ENCODE data around the gene ANTKMT.

ANTKMT gene

GRCh38 chr16:763369-764183 lies 42.6 kb downstream of the ANTKMT start:
- DNase-seq (ENCODE audit: low read depth in 1 of 2, low spot score in 1 of 2), result no peak

- DNase-seq (ENCODE audit: low read depth in 1 of 2, low spot score in 1 of 2), result no peak
Measured at GRCh38 chr16:764184-764750, 43.3 kb downstream of the ANTKMT start.

- no peak for DNase-seq (ENCODE audit: low read depth in 1 of 2, low spot score in 1 of 2)
Measured at GRCh38 chr16:764848-765487, 44.0 kb downstream of the ANTKMT start.

GRCh38 chr16:765488-765865 lies 44.5 kb downstream of the ANTKMT start:
- no peak for DNase-seq (ENCODE audit: low read depth in 1 of 2, low spot score in 1 of 2)

- DNase-seq (ENCODE audit: low read depth in 1 of 2, low spot score in 1 of 2), result no peak
Measured at GRCh38 chr16:766008-766819, 45.3 kb downstream of the ANTKMT start.

- DNase-seq (ENCODE audit: low read depth in 1 of 2, low spot score in 1 of 2), result no peak
Measured at GRCh38 chr16:766820-767640, 46.1 kb downstream of the ANTKMT start.

- no peak for DNase-seq (ENCODE audit: low read depth in 1 of 2, low spot score in 1 of 2)
Measured at GRCh38 chr16:767743-768235, 46.8 kb downstream of the ANTKMT start.

GRCh38 chr16:768428-768827 lies 47.5 kb downstream of the ANTKMT start:
- no peak for DNase-seq (ENCODE audit: low read depth in 1 of 2, low spot score in 1 of 2)

- DNase-seq (ENCODE audit: low read depth in 1 of 2, low spot score in 1 of 2), result no peak
Measured at GRCh38 chr16:769184-769784, 48.3 kb downstream of the ANTKMT start.

GRCh38 chr16:769934-770333 lies 49.0 kb downstream of the ANTKMT start:
- no peak for DNase-seq (ENCODE audit: low read depth in 1 of 2, low spot score in 1 of 2)

GRCh38 chr16:770411-770810 lies 49.5 kb downstream of the ANTKMT start:
- no peak for DNase-seq (ENCODE audit: low read depth in 1 of 2, low spot score in 1 of 2)

Measured in stimulated activated CD4-positive, alpha-beta T cell treated with anti-CD3 and anti-CD28 coated beads, Interleukin-15, amount 100 ng/mL, for 1 hour (primary cell).